A172 (cell line): ENCODE data around the gene BAHD1. TPM values are rescaled to one million over a fixed set of nuclear protein-coding genes. Genes with fewer than 3 reads are reported as not detected.
A peak's percentile ranks its signal among the peaks of the same experiment; 100 is the strongest.
"Not testable (repeated sequence)": the region's sequence is repeated elsewhere in the genome, so short reads cannot be mapped to it uniquely, and the experiment has no call there.

ENCODE experiments used
- DNase-seq: peaks from one replicate; pipeline ENCODE4 v3.0.0-alpha.2; 2015; ENCODE audit warnings: low spot score
- total RNA-seq: library from RNA; depleted of rRNA; stranded (reverse); fragments of >200 nt; shearing (Covaris generic); gene quantifications from 2 replicates; pipeline ENCODE4 v1.2.3, GENCODE V29; 2014

The BAHD1 gene
- total RNA-seq, 1 experiment from 2014 or later: 14.0 TPM

- peak; percentile 38 for DNase-seq
These were observed 4.7 kb downstream of the BAHD1 start for GRCh38 chr15:40445421-40445922.

DNA sequence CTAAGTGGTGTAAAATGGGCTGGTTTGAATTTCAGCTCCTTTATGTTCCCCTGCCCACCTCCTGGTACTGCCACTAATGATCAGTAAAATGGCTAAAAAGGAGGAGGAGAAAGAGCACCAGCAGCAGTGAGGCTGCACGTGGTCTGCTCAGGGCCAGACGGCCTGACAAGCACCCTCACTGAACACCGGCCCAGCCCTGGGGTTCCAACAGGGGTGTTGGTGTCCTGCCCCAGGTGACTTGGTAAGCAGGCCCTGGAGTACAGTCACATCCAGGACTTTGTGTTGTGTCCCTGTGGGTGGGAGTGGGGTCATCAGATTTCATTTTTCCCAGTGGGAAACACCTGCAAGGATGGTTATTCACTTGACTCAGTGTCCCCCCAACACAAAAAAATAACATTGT lies 5.4 kb downstream of the BAHD1 start:
- no peak for DNase-seq

GRCh38 chr15:40448354-40448753 lies 7.6 kb downstream of the BAHD1 start:
- DNase-seq: no peak

DNA sequence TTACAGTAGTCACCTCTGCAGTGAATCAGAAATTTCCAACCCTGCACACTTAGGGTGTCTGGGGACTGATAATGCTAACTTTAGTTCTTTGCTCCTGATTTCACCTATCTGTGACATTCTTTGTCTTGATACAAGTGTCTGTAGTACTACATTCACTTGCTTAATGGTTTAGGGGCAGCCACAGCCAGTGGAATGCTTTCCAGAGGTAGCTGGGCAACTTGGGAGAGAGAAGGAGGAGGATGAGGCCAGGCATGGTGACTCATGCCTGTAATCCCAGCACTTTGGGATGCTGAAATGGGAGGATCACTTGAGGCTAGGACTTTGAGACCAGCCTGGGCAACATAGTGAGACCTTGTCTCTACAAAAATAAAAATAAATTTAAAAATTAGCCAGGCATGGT lies 8.5 kb downstream of the BAHD1 start:
- peak; percentile 53 for DNase-seq

DNA sequence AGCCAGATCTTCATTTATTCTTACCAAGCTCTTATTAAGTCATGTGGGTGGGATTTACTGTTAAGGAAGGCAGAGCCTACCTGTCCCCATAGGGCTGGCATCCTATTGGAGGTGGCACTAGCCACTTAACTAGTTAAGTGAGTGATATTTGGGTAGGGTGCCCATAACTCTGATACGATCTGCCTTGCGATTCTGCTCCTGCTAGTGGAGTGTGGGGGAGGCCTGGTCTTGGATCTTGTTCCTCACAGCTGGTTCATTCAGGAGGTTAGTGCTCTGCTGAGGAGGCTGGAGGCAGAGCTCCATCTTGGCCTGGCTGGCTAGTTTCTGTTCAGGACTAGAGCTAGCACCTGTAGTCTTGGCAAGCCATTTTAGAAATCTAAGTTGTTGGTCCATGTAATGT lies 9.3 kb downstream of the BAHD1 start:
- DNase-seq: no peak

DNA sequence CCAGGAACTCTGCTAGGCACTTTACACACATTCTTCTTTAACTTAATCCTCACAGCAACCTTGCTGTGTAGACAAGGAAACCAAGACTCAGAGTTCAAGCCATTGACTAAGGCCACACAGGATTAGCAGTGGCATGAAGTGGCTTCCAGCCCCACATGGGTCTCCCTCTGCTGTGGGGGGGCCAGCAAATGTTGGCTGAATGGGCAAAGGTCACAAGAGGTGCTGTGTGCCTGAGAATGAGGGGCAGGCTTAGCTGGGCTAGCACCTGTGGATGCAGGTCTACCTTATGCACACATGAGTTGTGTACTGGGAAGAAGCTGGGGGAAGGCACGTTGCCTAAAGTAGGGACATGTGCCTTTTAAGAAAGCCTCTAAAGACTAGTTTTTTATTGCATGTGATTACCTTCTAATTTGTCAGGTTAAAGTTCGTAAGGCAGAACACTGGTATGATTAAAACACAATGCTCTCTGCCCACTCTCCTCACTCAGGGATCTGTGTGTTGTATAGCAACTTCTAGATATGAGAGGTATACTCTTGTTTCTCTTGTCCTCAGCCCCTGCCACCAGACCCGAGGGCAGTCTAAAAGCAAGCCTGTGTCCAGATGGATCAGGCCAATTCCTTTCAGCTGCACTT lies 10.9 kb downstream of the BAHD1 start:
- no peak for DNase-seq

GRCh38 chr15:40452296-40453090 lies 11.7 kb downstream of the BAHD1 start:
- no peak for DNase-seq

- not testable (repeated sequence) for DNase-seq
These were observed 13.2 kb downstream of the BAHD1 start for GRCh38 chr15:40453941-40454340.

- DNase-seq: no peak
These were observed 14.2 kb downstream of the BAHD1 start for GRCh38 chr15:40454904-40455391.

DNA sequence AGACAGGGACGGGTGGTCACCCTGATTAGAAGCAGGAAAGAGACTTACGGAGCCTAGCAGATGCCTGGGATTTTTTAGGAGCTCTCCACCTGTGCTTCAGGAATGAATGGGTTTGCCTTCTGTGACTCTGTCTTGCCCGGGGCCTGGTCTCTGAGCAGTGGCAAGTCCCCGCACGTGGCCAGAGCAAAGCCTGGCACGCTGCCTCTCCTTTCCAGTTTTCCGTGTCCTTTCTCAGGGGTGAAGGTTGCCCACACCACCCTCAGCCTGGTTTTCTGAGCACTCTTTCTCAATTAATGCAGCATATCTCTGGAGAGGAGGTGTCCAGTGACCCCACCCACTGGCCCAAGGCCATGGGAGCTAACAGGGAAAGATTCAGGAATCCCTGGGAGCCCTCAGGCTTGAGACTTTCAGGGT lies 15.6 kb downstream of the BAHD1 start:
- no peak for DNase-seq

DNA sequence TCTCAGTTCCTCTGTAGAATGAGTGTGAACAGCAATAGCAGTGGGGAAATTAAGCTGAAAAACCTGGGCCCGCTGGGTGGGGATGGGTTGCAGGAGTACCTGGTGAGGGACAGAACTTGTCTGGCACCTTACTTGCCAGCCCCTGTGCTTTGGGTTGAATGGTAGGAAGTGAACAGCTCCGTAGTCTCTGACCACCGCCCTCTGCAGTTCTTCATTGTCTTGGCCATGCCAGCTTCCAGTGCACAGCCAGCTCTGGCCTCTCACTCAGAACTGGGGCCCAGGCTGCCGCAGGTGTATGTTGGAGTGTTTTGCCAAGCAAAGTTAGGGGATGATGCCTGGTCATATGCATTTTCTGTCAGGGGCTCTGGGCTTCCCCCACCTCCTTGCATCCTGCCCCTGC lies 16.0 kb downstream of the BAHD1 start:
- DNase-seq: no peak

- DNase-seq: no peak
These were observed 18.0 kb downstream of the BAHD1 start for GRCh38 chr15:40458495-40459371.

GRCh38 chr15:40459391-40460015 lies 18.8 kb downstream of the BAHD1 start:
- no peak for DNase-seq

- no peak for DNase-seq
These were observed 19.7 kb downstream of the BAHD1 start for GRCh38 chr15:40460404-40460803.

DNA sequence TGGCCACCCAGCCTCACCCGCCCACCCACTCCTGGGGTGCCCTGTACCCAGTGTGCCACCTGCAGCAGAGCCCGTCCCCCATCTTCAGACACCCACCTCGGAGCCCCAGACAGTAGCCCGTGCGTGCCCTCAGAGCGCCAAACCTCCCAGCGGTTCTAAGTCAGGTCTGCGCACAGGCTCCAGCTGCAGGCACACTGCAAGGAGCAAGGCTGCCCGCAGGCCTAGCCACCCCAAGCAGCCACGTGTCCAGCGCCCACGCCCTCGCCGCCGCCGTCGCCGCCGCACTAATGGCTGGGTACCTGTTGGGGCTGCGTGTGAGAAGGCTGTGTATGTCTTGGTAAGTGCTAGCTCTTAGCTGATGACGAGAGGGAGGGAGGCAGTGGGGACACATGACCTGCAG lies 21.2 kb downstream of the BAHD1 start:
- DNase-seq: no peak

DNA sequence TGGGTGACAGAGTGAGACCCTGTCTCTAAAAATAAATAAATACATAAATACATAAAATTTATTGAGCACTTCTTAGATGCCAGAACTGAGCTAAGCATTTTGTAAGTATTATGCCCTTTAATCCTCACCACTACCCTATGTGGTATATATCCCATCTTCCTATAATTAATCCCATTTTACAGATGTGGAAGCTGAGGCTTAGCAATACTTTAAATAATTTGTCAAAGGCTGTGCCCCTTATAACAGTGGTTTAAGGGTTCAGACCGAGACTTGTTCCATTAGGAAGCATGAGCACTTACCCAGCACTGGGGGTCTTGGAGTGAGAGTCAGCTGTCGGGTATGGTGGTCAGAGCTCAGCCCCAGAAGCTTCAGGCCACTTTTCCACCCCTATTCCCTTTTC lies 22.5 kb downstream of the BAHD1 start:
- no peak for DNase-seq

DNA sequence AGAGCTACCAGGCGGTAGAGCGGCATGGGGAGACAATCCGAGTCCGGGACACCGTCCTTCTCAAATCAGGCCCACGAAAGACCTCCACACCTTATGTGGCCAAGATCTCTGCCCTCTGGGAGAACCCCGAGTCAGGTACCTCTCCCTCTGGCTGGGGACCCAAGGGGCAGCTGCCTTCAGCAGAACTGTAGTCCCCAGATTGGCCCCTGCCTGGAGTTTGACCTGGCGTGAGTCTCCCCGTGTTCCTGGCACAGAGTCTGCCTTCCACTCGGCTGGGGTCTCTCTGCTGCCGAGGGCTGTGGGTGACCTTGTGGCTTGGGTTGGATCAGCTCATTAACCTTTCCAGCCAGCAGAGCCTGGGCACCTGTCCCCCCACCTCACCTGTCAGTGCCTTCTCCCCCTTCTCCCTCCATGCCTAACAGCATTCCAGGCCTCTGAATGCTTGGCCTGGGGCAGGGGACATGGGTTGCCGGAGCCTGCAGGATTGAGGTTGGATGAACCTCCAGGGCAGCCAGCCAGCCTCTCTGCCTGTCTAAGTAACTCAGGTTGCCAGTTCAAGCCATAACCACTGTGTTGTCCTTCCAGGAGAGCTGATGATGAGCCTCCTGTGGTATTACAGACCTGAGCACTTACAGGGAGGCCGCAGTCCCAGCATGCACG lies 23.3 kb downstream of the BAHD1 start:
- no peak for DNase-seq

- DNase-seq: no peak
These were observed 23.9 kb downstream of the BAHD1 start for GRCh38 chr15:40464595-40465185.

GRCh38 chr15:40465939-40466338 lies 25.2 kb downstream of the BAHD1 start:
- no peak for DNase-seq

DNA sequence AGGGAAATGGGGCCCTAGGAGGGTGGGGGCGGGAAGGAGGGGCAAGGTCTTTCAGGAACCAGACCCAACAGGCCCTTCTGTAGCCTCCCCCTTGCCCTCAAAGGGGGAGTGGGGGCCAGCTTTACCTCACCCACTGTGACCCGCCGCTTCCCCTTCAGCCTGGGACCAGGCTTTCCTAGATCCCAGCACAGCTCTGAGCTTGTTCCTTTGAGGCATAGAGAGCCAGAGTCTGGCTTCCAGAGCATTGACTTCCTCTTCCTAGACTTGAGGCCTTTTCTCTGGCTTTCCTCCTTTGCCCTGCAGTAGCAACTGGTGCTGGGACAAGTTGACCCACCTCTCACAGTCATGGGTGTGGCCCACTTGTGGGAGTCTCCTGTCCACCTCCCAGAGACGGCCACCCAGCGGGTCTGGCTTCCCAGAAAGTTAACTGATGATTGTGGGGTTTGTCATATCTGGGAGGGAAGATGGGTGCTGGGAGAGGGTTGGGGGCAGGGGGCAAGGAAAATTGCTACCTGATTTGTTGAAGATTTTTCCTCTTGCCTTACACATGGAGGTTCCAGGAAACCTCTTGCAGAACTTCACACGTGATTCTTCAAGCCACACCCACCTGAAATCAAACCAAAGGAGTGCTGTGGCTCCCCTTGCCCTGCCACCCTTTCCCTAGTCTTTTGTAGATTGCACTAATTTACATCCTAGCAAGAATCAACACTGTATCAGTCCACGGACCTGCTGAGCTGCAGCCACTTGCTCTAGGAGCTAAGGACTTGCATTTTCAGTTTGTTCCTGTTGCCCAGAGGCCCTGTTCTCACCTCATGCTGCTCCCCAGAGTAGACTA lies 25.9 kb downstream of the BAHD1 start:
- no peak for DNase-seq
